Mesenchymal stem cell (in vitro differentiated cells and primary cell): Measurements from ENCODE around the gene HHIP.

ENCODE experiments used
- DNase-seq: peaks from one replicate; pipeline ENCODE4 v3.0.0-alpha.2; 2013
- H2AFZ ChIP-seq: one replicate; pipeline ENCODE4 v1.6.1; 2013; ENCODE audit warnings: low read depth, mild to moderate bottlenecking, control low read depth, inconsistent platforms, low read length, moderate library complexity
- H2AK5ac ChIP-seq: 2 replicates; pipeline ENCODE4 v1.6.1; 2013; ENCODE audit warnings: low read length, moderate library complexity, mild to moderate bottlenecking, inconsistent platforms; ENCODE audit not compliant: severe bottlenecking
- H2BK120ac ChIP-seq: one replicate; pipeline ENCODE4 v1.6.1; 2013; ENCODE audit warnings: low read depth, mild to moderate bottlenecking, inconsistent platforms, low read length, moderate library complexity
- H2BK12ac ChIP-seq, 2 experiments: one replicate each; pipeline ENCODE4 v1.6.1; 2013; ENCODE audit warnings: inconsistent platforms in 2 of 2, low read length in 2 of 2, mild to moderate bottlenecking in 2 of 2, moderate library complexity in 2 of 2, control low read depth in 1 of 2
- H2BK15ac ChIP-seq: one replicate; pipeline ENCODE4 v1.6.1; 2013; ENCODE audit warnings: mild to moderate bottlenecking, low read depth, inconsistent platforms; ENCODE audit not compliant: poor library complexity, severe bottlenecking
- H2BK5ac ChIP-seq: 2 replicates; pipeline ENCODE4 v1.6.1; 2013; ENCODE audit warnings: low read depth, mild to moderate bottlenecking, low read length, control low read depth, inconsistent platforms; ENCODE audit not compliant: poor library complexity, severe bottlenecking
- H3K14ac ChIP-seq, 2 experiments: one replicate each; pipeline ENCODE4 v1.6.1; 2013; ENCODE audit warnings: inconsistent platforms in 2 of 2, low read length in 2 of 2, control low read depth in 1 of 2, mild to moderate bottlenecking in 1 of 2, moderate library complexity in 1 of 2
- H3K18ac ChIP-seq, 2 experiments: one replicate each; pipeline ENCODE4 v1.6.1; 2013; ENCODE audit warnings: inconsistent platforms in 2 of 2, low read length in 2 of 2, control low read depth in 1 of 2, low read depth in 1 of 2, mild to moderate bottlenecking in 1 of 2
- H3K23ac ChIP-seq, 2 experiments: one replicate each; pipeline ENCODE4 v1.6.1; 2013; ENCODE audit warnings: inconsistent platforms in 2 of 2, low read length in 2 of 2, mild to moderate bottlenecking in 2 of 2, moderate library complexity in 2 of 2, control low read depth in 1 of 2
- H3K27ac ChIP-seq: 2 replicates; pipeline ENCODE4 v1.5.1; 2013; ENCODE audit warnings: mild to moderate bottlenecking, moderate library complexity, low read length, control low read depth, inconsistent platforms; ENCODE audit not compliant: poor library complexity, severe bottlenecking
- H3K27me3 ChIP-seq, 2 experiments: 2 replicates each; pipeline versions ENCODE4 v1.6.1 to v1.7.0; 2013; ENCODE audit warnings: low read length in 2 of 2, mild to moderate bottlenecking in 2 of 2, moderate library complexity in 2 of 2, control low read depth in 1 of 2, inconsistent platforms in 1 of 2; ENCODE audit not compliant: control insufficient read depth in 1 of 2, insufficient read depth in 1 of 2
- H3K36me3 ChIP-seq, 2 experiments: 2 replicates each; pipeline versions ENCODE4 v1.6.1 to v1.7.0; 2013; ENCODE audit warnings: low read length in 2 of 2, control low read depth in 1 of 2, inconsistent platforms in 1 of 2, low read depth in 1 of 2, mild to moderate bottlenecking in 1 of 2; ENCODE audit not compliant: insufficient read depth in 2 of 2, control insufficient read depth in 1 of 2
- H3K4ac ChIP-seq, 2 experiments: one replicate each; pipeline ENCODE4 v1.6.1; 2013; ENCODE audit warnings: inconsistent platforms in 2 of 2, low read length in 2 of 2, mild to moderate bottlenecking in 2 of 2, moderate library complexity in 2 of 2, control low read depth in 1 of 2, low read depth in 1 of 2
- H3K4me1 ChIP-seq: 2 replicates; pipeline ENCODE4 v1.6.1; 2013; ENCODE audit warnings: low read depth, low read length, control low read depth; ENCODE audit not compliant: control insufficient read depth, insufficient read depth
- H3K4me2 ChIP-seq: 2 replicates; pipeline ENCODE4 v1.6.1; 2013; ENCODE audit warnings: low read length, mild to moderate bottlenecking, inconsistent platforms; ENCODE audit not compliant: poor library complexity, severe bottlenecking
- H3K4me3 ChIP-seq, 2 experiments: 2 replicates each; pipeline versions ENCODE4 v1.5.1 to v1.7.0; 2013; ENCODE audit warnings: low read length in 2 of 2, mild to moderate bottlenecking in 2 of 2, control low read depth in 1 of 2, low read depth in 1 of 2; ENCODE audit not compliant: insufficient read depth in 1 of 2
- H3K79me1 ChIP-seq: replicated peaks from 2 replicates; pipeline ENCODE4 v1.6.1; 2013; ENCODE audit warnings: mild to moderate bottlenecking, control low read depth, low read length, inconsistent platforms; ENCODE audit not compliant: poor library complexity, severe bottlenecking
- H3K9ac ChIP-seq: 2 replicates; pipeline ENCODE4 v1.7.0; 2013; ENCODE audit warnings: mild to moderate bottlenecking, low read length, moderate library complexity
- H3K9me3 ChIP-seq: 2 replicates; pipeline ENCODE4 v1.7.0; 2013; ENCODE audit warnings: mild to moderate bottlenecking, low read length; ENCODE audit not compliant: control insufficient read depth
- H4K8ac ChIP-seq: one replicate; pipeline ENCODE4 v1.6.1; 2013; ENCODE audit warnings: inconsistent platforms, mild to moderate bottlenecking, low read length, moderate library complexity
- H4K91ac ChIP-seq: one replicate; pipeline ENCODE4 v1.6.1; 2013; ENCODE audit warnings: mild to moderate bottlenecking, low read length, inconsistent platforms
- WGBS: methylation state at CpG from one replicate; pipeline ENCODE4 v1.1.7; 2013; ENCODE audit warnings: mixed read lengths; 5-methylcytosine and 5-hydroxymethylcytosine counted together

The HHIP gene

GRCh38 chr4:144711700-144712456, 65.9 kb downstream of the HHIP start:
- Histone ChIP-seq H2BK120ac (no peak overlapping the region), H2BK12ac (no peak overlapping the region), H3K36me3 (no peaks in the 10 kb centered on the region), H3K4me3 (no peak overlapping the region), H3K4ac (no peak overlapping the region), H3K4me1 (peaks cover 4% of the 10 kb centered on the region), H3K9ac (no peak overlapping the region), H3K27ac (peak overlapping the region; percentile 43), H3K79me1 (no peaks in the 10 kb centered on the region), H4K91ac (no peak overlapping the region), H2BK5ac (no peak overlapping the region), H3K27me3 (no peaks in the 10 kb centered on the region), H3K18ac (no peak overlapping the region), H2BK15ac (no peak overlapping the region), H3K23ac (no peak overlapping the region), H4K8ac (no peak overlapping the region), H2AFZ (no peak overlapping the region), H3K4me2 (no peak overlapping the region), H2AK5ac (peak overlapping the region; percentile 92), H3K14ac (no peak overlapping the region), H3K9me3 (no peaks in the 10 kb centered on the region)
- DNase-seq, result no peak
- WGBS, result 100% methylated on average over 2 of the region's 4 CpGs

- Histone ChIP-seq H2BK12ac (no peak overlapping the region), H3K4me1 (peaks cover 4% of the 10 kb centered on the region)
- WGBS, result 100% methylated on average over 1 of the region's 3 CpGs
Observed at GRCh38 chr4:144712775-144713174, 66.8 kb downstream of the HHIP start.

DNA sequence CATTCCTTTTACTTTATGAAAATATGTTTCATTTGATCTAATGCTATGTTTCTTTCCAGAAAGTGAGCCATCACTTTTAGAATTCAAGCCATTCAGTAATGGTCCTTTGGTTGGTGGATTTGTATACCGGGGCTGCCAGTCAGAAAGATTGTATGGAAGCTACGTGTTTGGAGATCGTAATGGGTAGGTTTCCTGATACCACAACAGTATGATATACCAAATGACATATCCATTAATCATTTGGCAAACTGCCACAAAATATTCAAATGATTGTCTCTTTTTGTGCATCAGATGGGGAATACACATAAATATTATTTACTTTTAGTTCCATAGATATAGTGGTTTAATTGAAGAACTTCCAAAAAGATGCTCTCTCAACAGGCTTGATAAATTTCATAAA, 68.2 kb downstream of the HHIP start:
- Histone ChIP-seq H3K27ac (no peak overlapping the region), H3K4me3 (no peak overlapping the region), H2BK120ac (no peak overlapping the region), H2AFZ (no peak overlapping the region), H2AK5ac (no peak overlapping the region), H3K79me1 (no peaks in the 10 kb centered on the region), H4K91ac (no peak overlapping the region), H3K4ac (no peak overlapping the region), H3K9ac (no peak overlapping the region), H3K27me3 (no peaks in the 10 kb centered on the region), H4K8ac (no peak overlapping the region), H2BK5ac (no peak overlapping the region), H2BK12ac (no peak overlapping the region), H3K36me3 (no peaks in the 10 kb centered on the region), H3K4me2 (no peak overlapping the region), H3K23ac (no peak overlapping the region), H3K9me3 (no peaks in the 10 kb centered on the region), H3K14ac (no peak overlapping the region), H3K18ac (no peak overlapping the region), H2BK15ac (no peak overlapping the region), H3K4me1 (peaks cover 1% of the 10 kb centered on the region)
- DNase-seq, result no peak
- 100% methylated on average over 1 of the region's 3 CpGs for WGBS

More at GRCh38 chr4:144712775-144713174, 66.8 kb downstream of the HHIP start:
- Histone ChIP-seq H3K14ac (no peak overlapping the region), H3K4ac (no peak overlapping the region), H3K4me2 (no peak overlapping the region), H3K9me3 (no peaks in the 10 kb centered on the region), H3K79me1 (no peaks in the 10 kb centered on the region), H3K4me3 (no peak overlapping the region), H2AK5ac (no peak overlapping the region), H3K36me3 (no peaks in the 10 kb centered on the region), H3K23ac (no peak overlapping the region), H3K27me3 (no peaks in the 10 kb centered on the region), H2BK120ac (no peak overlapping the region), H4K8ac (no peak overlapping the region), H3K18ac (no peak overlapping the region), H2AFZ (no peak overlapping the region), H3K9ac (no peak overlapping the region), H2BK5ac (no peak overlapping the region), H3K27ac (no peak overlapping the region), H2BK15ac (no peak overlapping the region), H4K91ac (no peak overlapping the region)
- DNase-seq, result no peak

DNA sequence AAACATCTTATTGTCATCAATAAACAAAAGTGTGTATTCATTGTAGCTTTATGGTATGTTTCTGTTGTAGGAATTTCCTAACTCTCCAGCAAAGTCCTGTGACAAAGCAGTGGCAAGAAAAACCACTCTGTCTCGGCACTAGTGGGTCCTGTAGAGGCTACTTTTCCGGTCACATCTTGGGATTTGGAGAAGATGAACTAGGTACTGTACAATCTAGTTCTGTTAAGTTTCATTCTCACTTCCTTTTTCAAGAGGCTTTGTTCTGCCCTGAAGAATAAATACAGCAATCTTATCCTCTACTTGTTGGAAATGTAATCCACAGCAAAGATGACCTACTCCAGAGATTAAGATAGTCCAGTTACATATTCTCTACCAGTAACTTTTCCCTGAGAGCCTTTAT, 69.3 kb downstream of the HHIP start:
- H2AFZ ChIP-seq, result no peak overlapping the region
- WGBS, result 100% methylated on average over 1 of the region's 2 CpGs

More for the DNA sequence above, 69.3 kb downstream of the HHIP start:
- Histone ChIP-seq H4K91ac (no peak overlapping the region), H3K4me2 (no peak overlapping the region), H3K4ac (no peak overlapping the region), H2BK12ac (no peak overlapping the region), H3K4me1 (no peaks in the 10 kb centered on the region), H3K79me1 (no peaks in the 10 kb centered on the region), H3K4me3 (no peak overlapping the region), H2BK5ac (no peak overlapping the region), H3K36me3 (no peaks in the 10 kb centered on the region), H3K9me3 (no peaks in the 10 kb centered on the region), H2BK15ac (no peak overlapping the region), H3K23ac (no peak overlapping the region), H3K9ac (no peak overlapping the region), H3K18ac (no peak overlapping the region), H4K8ac (no peak overlapping the region), H2BK120ac (no peak overlapping the region), H2AK5ac (no peak overlapping the region), H3K27me3 (no peaks in the 10 kb centered on the region), H3K14ac (no peak overlapping the region), H3K27ac (no peak overlapping the region)
- no peak for DNase-seq
